Measurements from ENCODE around the gene ANKRD37.

DNA sequence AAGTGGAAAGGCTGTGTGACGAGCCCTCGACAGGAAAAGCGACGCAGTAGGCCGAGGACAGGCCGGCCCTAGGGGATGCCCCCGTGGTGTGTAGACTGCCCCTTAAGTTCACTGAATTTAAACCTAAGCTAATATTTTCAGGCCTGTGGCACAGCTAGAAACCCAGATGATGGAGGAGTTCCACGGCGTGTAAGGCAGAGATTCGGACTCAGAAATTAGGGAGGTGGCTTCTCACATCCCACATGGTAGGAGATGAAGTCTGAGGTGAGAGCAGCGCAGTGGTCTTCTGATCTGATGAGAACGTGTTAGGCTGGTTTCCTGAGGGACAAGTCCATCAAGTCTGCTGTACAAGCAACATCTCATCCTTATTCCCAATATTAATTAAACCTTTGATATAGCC is 8.7 kb upstream of the ANKRD37 start:
- TF ChIP-seq, protein P1, sequence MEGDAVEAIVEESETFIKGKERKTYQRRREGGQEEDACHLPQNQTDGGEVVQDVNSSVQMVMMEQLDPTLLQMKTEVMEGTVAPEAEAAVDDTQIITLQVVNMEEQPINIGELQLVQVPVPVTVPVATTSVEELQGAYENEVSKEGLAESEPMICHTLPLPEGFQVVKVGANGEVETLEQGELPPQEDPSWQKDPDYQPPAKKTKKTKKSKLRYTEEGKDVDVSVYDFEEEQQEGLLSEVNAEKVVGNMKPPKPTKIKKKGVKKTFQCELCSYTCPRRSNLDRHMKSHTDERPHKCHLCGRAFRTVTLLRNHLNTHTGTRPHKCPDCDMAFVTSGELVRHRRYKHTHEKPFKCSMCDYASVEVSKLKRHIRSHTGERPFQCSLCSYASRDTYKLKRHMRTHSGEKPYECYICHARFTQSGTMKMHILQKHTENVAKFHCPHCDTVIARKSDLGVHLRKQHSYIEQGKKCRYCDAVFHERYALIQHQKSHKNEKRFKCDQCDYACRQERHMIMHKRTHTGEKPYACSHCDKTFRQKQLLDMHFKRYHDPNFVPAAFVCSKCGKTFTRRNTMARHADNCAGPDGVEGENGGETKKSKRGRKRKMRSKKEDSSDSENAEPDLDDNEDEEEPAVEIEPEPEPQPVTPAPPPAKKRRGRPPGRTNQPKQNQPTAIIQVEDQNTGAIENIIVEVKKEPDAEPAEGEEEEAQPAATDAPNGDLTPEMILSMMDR (conservative IDR thresholded peaks at IDR 0.05; ENCODE audit: low read length) = no peak
- TF ChIP-seq EZH2phosphoT487 (IDR thresholded peaks at IDR 0.05; ENCODE audit: borderline replicate concordance) = no peak

Measured in Loucy (cell line).